OCI-LY7 (cell line): ENCODE results near the gene BCL11A. TPM values are rescaled to one million over a fixed set of nuclear protein-coding genes. Genes with fewer than 3 reads are reported as not detected.
A peak's percentile ranks its signal among the peaks of the same experiment; 100 is the strongest.

Experiments used
- BruUV-seq: library from RNA; stranded (reverse); fragments of 400-500 nt; replicated peaks from 2 replicates; lab custom pipeline; 2021; lab: Mats Ljungman, UMichigan
- CTCF ChIA-PET: fragments of 300-600 bp; sonication (Branson Sonifier 250); formaldehyde crosslinking; loops from one replicate; lab custom pipeline; 2022; ENCODE audit warnings: antibody characterized with exemption; ENCODE audit not compliant: unreplicated experiment; lab: Charles Lee
- POLR2A ChIA-PET: fragments of 300-600 bp; sonication (Branson Sonifier 250); formaldehyde crosslinking; loops from one replicate; lab custom pipeline; 2022; ENCODE audit warnings: antibody characterized with exemption; lab: Charles Lee
- DNase-seq: peaks from one replicate; pipeline ENCODE4 v3.0.0-alpha.2; 2015; ENCODE audit warnings: low spot score
- H2AFZ ChIP-seq: fragments of 200-600 bp; sonication (generic), shearing (Covaris generic); 2 replicates; pipeline ENCODE4 v1.6.1; 2014; ENCODE audit warnings: mild to moderate bottlenecking, antibody characterized with exemption, low read length, moderate library complexity
- H3K27ac ChIP-seq: fragments of 200-600 bp; sonication (generic); 2 replicates; pipeline ENCODE4 v1.5.1; 2014; ENCODE audit warnings: mixed run types, low read depth, mild to moderate bottlenecking, moderate library complexity, low read length, inconsistent platforms; ENCODE audit not compliant: poor library complexity, severe bottlenecking
- H3K36me3 ChIP-seq: fragments of 200-600 bp; sonication (generic); 2 replicates; pipeline ENCODE4 v1.6.1; 2014; ENCODE audit warnings: mild to moderate bottlenecking, antibody characterized with exemption, low read length, moderate library complexity, mixed read lengths; ENCODE audit not compliant: insufficient read depth
- H3K4me1 ChIP-seq: fragments of 200-600 bp; sonication (generic); 2 replicates; pipeline ENCODE4 v1.5.1; 2014; ENCODE audit warnings: mild to moderate bottlenecking, low read length; ENCODE audit not compliant: insufficient read depth, poor library complexity, severe bottlenecking
- H3K4me2 ChIP-seq: fragments of 200-600 bp; sonication (generic); 2 replicates; pipeline ENCODE4 v1.6.1; 2014; ENCODE audit warnings: mild to moderate bottlenecking, low read length
- H3K4me3 ChIP-seq: fragments of 200-600 bp; sonication (generic); 2 replicates; pipeline ENCODE4 v1.5.1; 2014; ENCODE audit warnings: mild to moderate bottlenecking, low read depth, low read length; ENCODE audit not compliant: poor library complexity, severe bottlenecking
- H3K79me2 ChIP-seq: fragments of 200-600 bp; sonication (generic); 2 replicates; pipeline ENCODE4 v1.6.1; 2016; ENCODE audit warnings: low read depth, mild to moderate bottlenecking, low read length, moderate library complexity, mixed read lengths; ENCODE audit not compliant: insufficient read depth
- H3K9me2 ChIP-seq: fragments of 200-600 bp; sonication (generic); 2 replicates; pipeline ENCODE4 v1.6.1; 2016; ENCODE audit warnings: mild to moderate bottlenecking, low read length, mixed read lengths; ENCODE audit not compliant: insufficient read depth
- H3K9me3 ChIP-seq: fragments of 200-600 bp; sonication (generic); 2 replicates; pipeline ENCODE4 v1.6.1; 2014; ENCODE audit warnings: mild to moderate bottlenecking, mixed run types, low read length, mixed read lengths
- H4K20me1 ChIP-seq: fragments of 200-600 bp; sonication (generic); 2 replicates; pipeline ENCODE4 v1.6.1; 2014; ENCODE audit warnings: mild to moderate bottlenecking, antibody characterized with exemption, low read length, moderate library complexity, mixed read lengths; ENCODE audit not compliant: insufficient read depth
- EZH2phosphoT487 ChIP-seq: fragments of 200-600 bp; sonication (generic); IDR thresholded peaks from 2 replicates; pipeline ENCODE4 v1.6.1; 2018; ENCODE audit warnings: low read depth, borderline replicate concordance, mild to moderate bottlenecking, mixed run types, antibody characterized with exemption, low read length, moderate library complexity, mixed read lengths
- intact Hi-C: fragments of 100-400 bp; cut with micrococcal nuclease; formaldehyde crosslinking; loops from one replicate; pipeline ENCODE4 v1.10.0; 2022; ENCODE audit not compliant: unreplicated experiment
- total RNA-seq, 2 experiments: library from RNA; depleted of rRNA in 1 of 2; stranded (reverse); fragments of >200 nt in 1 of 2; shearing (Covaris generic) in 1 of 2; gene quantifications; 2 replicates each; pipeline ENCODE4 v1.2.3, GENCODE V29; 2014 to 2022
- TF ChIP-seq, protein P1 (sequence below): fragments of 200-600 bp; sonication (generic); conservative IDR thresholded peaks from 2 replicates; pipeline ENCODE4 v1.5.1; 2014; ENCODE audit warnings: mild to moderate bottlenecking, antibody characterized with exemption, low read length, moderate library complexity, mixed read lengths

The BCL11A gene
- total RNA-seq, 2 experiments from 2014 or later: 64.3 to 167 TPM

DNA sequence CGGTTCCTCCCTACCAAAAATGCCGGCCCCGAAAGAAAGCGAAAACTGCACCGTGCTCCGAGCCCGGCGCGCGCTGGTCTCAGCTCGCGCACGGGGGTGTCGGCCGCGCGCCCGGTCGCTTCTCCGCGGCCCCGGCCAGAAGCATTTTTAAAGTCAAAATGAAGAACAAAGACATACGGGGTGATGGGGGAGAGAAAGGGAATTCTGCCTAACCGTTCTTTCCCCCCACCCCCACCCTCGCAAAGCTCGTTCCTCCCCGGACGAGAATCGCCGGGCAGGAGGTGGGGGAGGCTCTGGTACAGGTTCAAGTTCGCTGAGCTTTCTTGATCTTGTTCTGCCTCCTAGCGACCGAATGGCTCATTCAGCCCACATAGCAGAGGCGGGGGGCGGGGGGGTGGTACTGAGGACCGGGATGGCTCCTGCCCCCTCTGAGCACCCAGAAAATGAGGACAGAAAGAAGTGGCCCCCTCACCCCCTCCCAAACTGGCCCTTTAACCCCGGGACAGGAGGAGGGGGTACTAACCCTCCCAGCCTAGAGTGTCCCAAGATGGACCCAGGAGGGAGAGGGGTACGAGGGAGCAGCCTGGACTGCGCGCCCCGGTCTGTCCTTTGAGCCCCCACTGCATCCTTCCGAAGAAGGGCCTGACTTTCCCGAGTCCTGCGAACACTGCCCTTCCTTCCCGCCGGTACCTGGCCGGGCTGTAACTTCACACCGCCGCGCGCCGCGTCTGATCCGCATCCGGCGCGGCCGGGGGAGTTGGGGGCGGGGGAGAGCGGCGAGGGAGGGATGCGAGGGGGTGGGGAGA is 3.1 kb downstream of the BCL11A start:
- POLR2A ChIA-PET: interaction anchor here (0.6 to 4.1 kb wide), 22 partner anchors 8 to 662 kb away, joined by 3 to 31 read pairs (median 4); no protein-coding TSS in a partner anchor

DNA sequence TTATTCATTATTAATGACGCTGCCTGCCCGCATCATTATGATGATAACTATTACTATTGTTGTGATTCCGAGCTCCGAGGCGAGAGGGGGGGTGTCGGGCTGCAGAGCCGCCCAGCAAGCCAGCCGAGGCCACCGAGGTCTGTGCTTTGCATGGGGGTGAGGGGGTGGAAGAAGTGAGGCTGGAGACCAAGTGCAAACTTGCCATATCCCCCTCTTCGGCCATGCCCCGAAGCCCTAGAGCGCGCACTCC is 3.6 kb downstream of the BCL11A start:
- H3K79me2 ChIP-seq: peaks cover 82% of the 10 kb centered on the region
- intact Hi-C loops: loop anchor here (1.0 to 10.0 kb wide), 9 partner anchors 66 to 1485 kb away; partner anchors contain the start of gene REL
- POLR2A ChIA-PET: interaction anchor here (0.6 to 4.1 kb wide), 18 partner anchors 8 to 662 kb away, joined by 3 to 31 read pairs (median 4); no protein-coding TSS in a partner anchor
- peak overlapping the region; percentile 93 for H3K4me3 ChIP-seq
- CTCF ChIA-PET: interaction anchor here (0.6 to 2.0 kb wide), 11 partner anchors 99 to 1485 kb away, joined by 3 to 14 read pairs (median 3); no protein-coding TSS in a partner anchor
- peak overlapping the region; percentile 31; the same call in 1 of the 2 replicates for H2AFZ ChIP-seq
- H3K9me2 ChIP-seq: no peaks in the 10 kb centered on the region
- H3K9me3 ChIP-seq: no peaks in the 10 kb centered on the region
- H3K27ac ChIP-seq: peak overlapping the region; percentile 90
- H4K20me1 ChIP-seq: peaks cover 11% of the 10 kb centered on the region; the same call in 1 of the 2 replicates
- DNase-seq: no peak
- H3K4me2 ChIP-seq: peak overlapping the region; percentile 100
- no TSS peak for BruUV-seq
- peaks cover 53% of the 10 kb centered on the region for H3K36me3 ChIP-seq
- peaks cover 36% of the 10 kb centered on the region for H3K4me1 ChIP-seq
- TF ChIP-seq, protein P1, sequence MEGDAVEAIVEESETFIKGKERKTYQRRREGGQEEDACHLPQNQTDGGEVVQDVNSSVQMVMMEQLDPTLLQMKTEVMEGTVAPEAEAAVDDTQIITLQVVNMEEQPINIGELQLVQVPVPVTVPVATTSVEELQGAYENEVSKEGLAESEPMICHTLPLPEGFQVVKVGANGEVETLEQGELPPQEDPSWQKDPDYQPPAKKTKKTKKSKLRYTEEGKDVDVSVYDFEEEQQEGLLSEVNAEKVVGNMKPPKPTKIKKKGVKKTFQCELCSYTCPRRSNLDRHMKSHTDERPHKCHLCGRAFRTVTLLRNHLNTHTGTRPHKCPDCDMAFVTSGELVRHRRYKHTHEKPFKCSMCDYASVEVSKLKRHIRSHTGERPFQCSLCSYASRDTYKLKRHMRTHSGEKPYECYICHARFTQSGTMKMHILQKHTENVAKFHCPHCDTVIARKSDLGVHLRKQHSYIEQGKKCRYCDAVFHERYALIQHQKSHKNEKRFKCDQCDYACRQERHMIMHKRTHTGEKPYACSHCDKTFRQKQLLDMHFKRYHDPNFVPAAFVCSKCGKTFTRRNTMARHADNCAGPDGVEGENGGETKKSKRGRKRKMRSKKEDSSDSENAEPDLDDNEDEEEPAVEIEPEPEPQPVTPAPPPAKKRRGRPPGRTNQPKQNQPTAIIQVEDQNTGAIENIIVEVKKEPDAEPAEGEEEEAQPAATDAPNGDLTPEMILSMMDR: no peak
- TF ChIP-seq EZH2phosphoT487: no peak

More for the DNA sequence above, 3.1 kb downstream of the BCL11A start:
- peaks cover 8% of the 10 kb centered on the region; the same call in 1 of the 2 replicates for H4K20me1 ChIP-seq
- peaks cover 77% of the 10 kb centered on the region for H3K79me2 ChIP-seq
- no TSS peak for BruUV-seq
- peak overlapping the region; percentile 100 for H3K4me2 ChIP-seq
- no peaks in the 10 kb centered on the region for H3K9me2 ChIP-seq
- intact Hi-C loops: loop anchor here (1.0 to 10.0 kb wide), 8 partner anchors 66 to 1484 kb away; partner anchors contain the start of gene REL
- TF ChIP-seq, protein P1: peak; percentile 89
- TF ChIP-seq EZH2phosphoT487: no peak
- DNase-seq: peak; percentile 91
- H3K36me3 ChIP-seq: peaks cover 47% of the 10 kb centered on the region
- H2AFZ ChIP-seq: peak overlapping the region; percentile 31; the same call in 1 of the 2 replicates
- H3K27ac ChIP-seq: peak overlapping the region; percentile 90
- CTCF ChIA-PET: interaction anchor here (0.6 to 2.0 kb wide), 13 partner anchors 99 to 1486 kb away, joined by 3 to 14 read pairs (median 3); no protein-coding TSS in a partner anchor
- no peaks in the 10 kb centered on the region for H3K9me3 ChIP-seq
- peak overlapping the region; percentile 93 for H3K4me3 ChIP-seq
- peaks cover 31% of the 10 kb centered on the region for H3K4me1 ChIP-seq
